NT2/D1 (cell line): ENCODE results near the gene TRDMT1.

Experiments
- YY1 ChIP-seq: IDR thresholded peaks from 2 replicates; pipeline ENCODE4 v1.6.1; 2011; ENCODE audit not compliant: insufficient read length, insufficient read depth
- ZNF274 ChIP-seq: IDR thresholded peaks from 2 replicates; pipeline ENCODE4 v1.6.1; 2011; ENCODE audit warnings: mild to moderate bottlenecking, low read depth, low read length

DNA sequence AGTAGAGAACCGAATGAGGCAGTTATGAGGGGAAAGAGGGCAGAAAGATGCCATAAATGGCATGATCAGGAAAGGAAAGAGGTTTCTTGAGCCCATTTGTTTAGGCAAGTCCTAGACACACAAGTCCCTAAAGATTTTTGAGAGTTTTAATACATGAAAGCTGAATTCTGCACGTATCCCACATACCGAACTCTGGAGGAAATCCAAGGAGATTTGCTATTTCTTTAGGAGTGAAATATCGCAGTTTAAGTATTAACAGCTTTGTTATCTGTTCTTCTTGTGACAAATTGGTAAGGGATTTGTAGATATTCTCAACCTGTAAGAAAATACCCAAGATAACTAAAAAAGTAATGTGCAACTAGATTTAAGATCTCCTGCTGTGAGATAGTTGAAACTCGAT, 48.2 kb downstream of the TRDMT1 start:
- TF ChIP-seq ZNF274 (no peak), YY1 (no peak)
